Measurements from ENCODE around the gene RASA1.

Gene RASA1

GRCh38 chr5:87398981-87399614 lies 131.4 kb downstream of the RASA1 start:
- DNase-seq (ENCODE audit: low read depth, low spot score) = no peak
- ChIA-PET CTCF (interaction anchor here (0.8 to 7.2 kb wide), 13 partner anchors 8 to 387 kb away, joined by 3 to 105 read pairs (median 5); partner anchors contain the start of gene CCNH), POLR2A (interaction anchor here (0.6 kb wide), 2 partner anchors 334 kb away, joined by 3 to 4 read pairs; no protein-coding TSS in a partner anchor)

GRCh38 chr5:87399720-87400119 lies 132.0 kb downstream of the RASA1 start:
- no peak overlapping the region for H3K4me3 ChIP-seq (ENCODE audit: low read depth, low read length)
- no peak for DNase-seq (ENCODE audit: low read depth, low spot score)
- ChIA-PET POLR2A (interaction anchor here (0.6 kb wide), 1 partner anchor 335 kb away, joined by 3 read pairs; no protein-coding TSS in a partner anchor), CTCF (interaction anchor here (0.7 to 7.2 kb wide), 29 partner anchors 9 to 519 kb away, joined by 3 to 105 read pairs (median 4); no protein-coding TSS in a partner anchor)
- TF ChIP-seq CTCF (IDR thresholded peaks at IDR 0.05; ENCODE audit: insufficient read depth, low read length, missing control alignments) = no peak

More at GRCh38 chr5:87398981-87399614, 131.4 kb downstream of the RASA1 start:
- TF ChIP-seq CTCF (IDR thresholded peaks at IDR 0.05; ENCODE audit: insufficient read depth, low read length, missing control alignments) = no peak
- no peak overlapping the region for H3K4me3 ChIP-seq (ENCODE audit: low read depth, low read length)

- peak; percentile 24 for TF ChIP-seq CTCF (IDR thresholded peaks at IDR 0.05; ENCODE audit: insufficient read depth, low read length, missing control alignments)
- DNase-seq (ENCODE audit: low read depth, low spot score) = no peak
- no peak overlapping the region for H3K4me3 ChIP-seq (ENCODE audit: low read depth, low read length)
- ChIA-PET POLR2A (no interaction called here), CTCF (interaction anchor here (0.7 to 7.2 kb wide), 34 partner anchors 8 to 520 kb away, joined by 3 to 105 read pairs (median 4); no protein-coding TSS in a partner anchor)
Observed at GRCh38 chr5:87400305-87400899, 132.7 kb downstream of the RASA1 start.

DNA sequence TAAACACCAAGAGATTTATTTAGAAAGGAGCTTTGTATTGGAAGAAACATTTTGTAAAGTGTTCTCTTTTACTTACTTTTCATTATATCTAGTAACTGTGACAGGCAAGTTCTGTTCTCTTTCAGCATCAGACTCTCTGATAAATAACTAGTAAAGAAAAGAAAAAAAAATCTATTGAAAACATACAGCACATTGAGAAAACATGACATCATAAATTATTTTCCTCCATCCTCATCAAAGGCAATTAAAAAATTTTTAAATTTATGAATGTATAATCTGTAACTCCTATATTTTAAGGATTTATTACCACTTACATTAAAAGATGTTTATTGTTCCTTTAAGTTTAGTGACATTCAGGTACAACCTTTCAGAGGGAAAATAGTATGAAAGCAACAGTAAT lies 133.9 kb downstream of the RASA1 start:
- no peak for DNase-seq (ENCODE audit: low read depth, low spot score)
- no peak overlapping the region for H3K4me3 ChIP-seq (ENCODE audit: low read depth, low read length)
- ChIA-PET POLR2A (no interaction called here), CTCF (interaction anchor here (2.2 to 7.2 kb wide), 4 partner anchors 9 to 330 kb away, joined by 6 to 105 read pairs (median 28); no protein-coding TSS in a partner anchor)
- no peak for TF ChIP-seq CTCF (IDR thresholded peaks at IDR 0.05; ENCODE audit: insufficient read depth, low read length, missing control alignments)

DNA sequence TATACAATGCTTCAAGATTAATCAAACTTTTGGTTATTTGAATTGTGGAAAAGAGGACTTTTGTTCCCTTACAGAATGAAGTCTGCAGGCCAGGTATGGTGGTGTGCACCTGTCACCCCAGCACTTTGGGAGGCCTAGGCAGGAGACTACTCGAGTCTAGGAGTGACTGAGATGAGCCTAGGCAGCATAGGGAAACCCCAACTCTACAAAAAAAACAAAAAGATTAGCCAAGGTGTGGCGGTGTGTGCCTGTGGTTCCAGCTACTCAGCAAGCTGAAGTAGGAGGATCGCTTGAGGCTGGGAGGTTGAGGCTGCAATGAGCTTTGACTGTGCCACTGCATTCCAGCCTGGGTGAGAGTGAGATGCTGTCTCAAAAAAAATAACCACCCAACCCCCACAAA lies 135.7 kb downstream of the RASA1 start:
- POLR2A ChIA-PET = no interaction called here
- DNase-seq (ENCODE audit: low read depth, low spot score) = no peak
- TF ChIP-seq CTCF (IDR thresholded peaks at IDR 0.05; ENCODE audit: insufficient read depth, low read length, missing control alignments) = no peak
- no peak overlapping the region for H3K4me3 ChIP-seq (ENCODE audit: low read depth, low read length)
- CTCF ChIA-PET = interaction anchor here (0.6 to 2.4 kb wide), 2 partner anchors 147 to 333 kb away, joined by 3 to 9 read pairs; no protein-coding TSS in a partner anchor

DNA sequence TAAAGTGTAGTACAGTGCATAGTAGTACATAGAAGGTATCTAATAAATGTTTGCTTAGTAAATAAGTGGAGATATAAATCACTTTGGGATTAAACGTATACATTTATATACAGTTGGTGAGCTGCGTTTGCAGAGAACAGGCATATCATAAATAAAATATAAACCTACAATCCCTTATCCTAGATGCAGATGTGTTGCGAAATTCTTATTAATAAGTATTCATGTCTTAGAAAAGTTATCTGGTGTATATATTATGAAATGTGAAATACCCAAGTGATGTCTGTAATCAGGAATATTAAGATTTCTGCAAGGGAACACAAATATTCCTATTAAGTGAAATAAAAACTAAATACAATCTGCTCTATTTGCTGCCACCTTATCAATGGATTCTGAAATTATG lies 136.2 kb downstream of the RASA1 start:
- no peak overlapping the region for H3K4me3 ChIP-seq (ENCODE audit: low read depth, low read length)
- no peak for TF ChIP-seq CTCF (IDR thresholded peaks at IDR 0.05; ENCODE audit: insufficient read depth, low read length, missing control alignments)
- no peak for DNase-seq (ENCODE audit: low read depth, low spot score)
- CTCF ChIA-PET = interaction anchor here (2.4 kb wide), 1 partner anchor 333 kb away, joined by 9 read pairs; no protein-coding TSS in a partner anchor
- POLR2A ChIA-PET = no interaction called here

Data from AG04449 (cell line).